GF-D8 (cell line): Measurements from ENCODE around the gene SUGCT.

ENCODE experiments used
- DNase-seq: peaks from one replicate; lab custom pipeline; 2025; lab: John Stamatoyannopoulos, UW

SUGCT gene

DNA sequence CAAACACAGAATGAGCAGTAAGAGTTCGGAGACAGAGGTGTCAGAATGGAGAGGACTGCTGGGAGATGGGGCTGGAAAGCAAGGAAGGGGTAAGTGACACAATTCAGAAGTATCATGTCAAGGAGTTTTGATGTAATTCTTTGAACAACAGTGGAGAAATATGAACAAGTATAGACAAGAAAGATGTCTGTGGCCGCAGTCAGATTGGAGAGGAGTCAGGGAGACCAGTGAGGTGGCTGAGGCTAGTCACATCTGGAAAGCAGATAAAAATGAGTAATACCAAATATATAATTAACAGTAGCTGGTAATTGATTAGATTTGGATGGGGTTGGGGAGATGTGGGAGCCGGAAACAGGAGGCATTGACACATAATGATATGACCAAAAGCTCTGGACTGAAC lies 540.9 kb downstream of the SUGCT start:
- DNase-seq: no peak

DNA sequence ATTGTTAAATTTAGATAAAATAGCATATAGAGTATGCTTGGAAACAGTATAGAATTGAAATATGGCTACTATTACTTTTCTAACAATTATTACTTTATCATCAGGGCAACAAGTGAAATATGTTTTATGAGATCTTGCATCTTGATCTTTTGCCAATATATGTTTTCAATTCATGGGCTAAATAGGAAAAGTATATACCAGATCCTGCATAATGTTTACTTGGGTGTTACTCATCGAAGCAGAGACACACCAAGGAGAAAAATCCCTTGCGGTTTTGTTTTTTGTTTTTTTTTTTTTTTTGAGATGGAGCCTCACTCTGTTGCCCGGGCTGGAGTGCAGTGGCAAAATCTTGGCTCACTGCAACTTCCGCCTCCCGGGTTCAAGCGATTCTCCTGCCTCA lies 541.4 kb downstream of the SUGCT start:
- no peak for DNase-seq

DNA sequence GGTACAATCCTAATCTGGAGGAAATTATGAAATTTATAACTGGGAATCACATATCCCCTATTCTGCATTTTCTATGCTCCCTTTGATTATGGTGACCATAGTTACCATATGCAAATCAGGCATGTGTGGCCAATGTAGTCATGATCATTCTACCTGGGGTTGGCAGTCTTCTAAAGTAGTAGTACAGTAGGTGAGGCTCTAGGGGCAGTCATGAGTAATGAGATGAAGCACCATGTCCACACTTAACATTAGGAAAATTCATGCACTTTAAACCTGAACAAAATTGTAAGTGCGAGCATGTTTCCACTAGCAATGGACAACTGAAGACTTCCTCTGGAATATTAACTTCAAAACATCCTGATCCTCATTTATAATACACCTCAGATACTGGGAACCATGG lies 545.9 kb downstream of the SUGCT start:
- DNase-seq: no peak

DNA sequence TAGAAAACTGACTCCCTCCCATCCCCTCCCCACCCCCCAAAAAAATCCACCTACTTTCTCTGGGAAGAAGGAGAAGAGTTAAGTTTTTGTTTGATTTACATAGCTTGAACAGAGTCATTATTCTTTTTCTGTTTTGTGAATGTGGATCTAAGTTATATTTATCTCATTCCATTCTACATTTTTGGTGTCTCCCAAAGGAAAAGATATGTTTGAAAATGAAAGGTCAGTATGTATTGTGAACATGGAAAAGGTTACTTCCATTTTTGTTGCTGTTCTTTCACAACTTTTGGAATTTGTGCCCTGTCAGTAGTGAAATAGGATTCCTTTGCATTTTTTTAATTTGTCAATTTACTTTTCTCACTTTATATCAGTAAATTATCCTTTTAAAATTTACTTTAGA lies 547.9 kb downstream of the SUGCT start:
- DNase-seq: no peak

DNA sequence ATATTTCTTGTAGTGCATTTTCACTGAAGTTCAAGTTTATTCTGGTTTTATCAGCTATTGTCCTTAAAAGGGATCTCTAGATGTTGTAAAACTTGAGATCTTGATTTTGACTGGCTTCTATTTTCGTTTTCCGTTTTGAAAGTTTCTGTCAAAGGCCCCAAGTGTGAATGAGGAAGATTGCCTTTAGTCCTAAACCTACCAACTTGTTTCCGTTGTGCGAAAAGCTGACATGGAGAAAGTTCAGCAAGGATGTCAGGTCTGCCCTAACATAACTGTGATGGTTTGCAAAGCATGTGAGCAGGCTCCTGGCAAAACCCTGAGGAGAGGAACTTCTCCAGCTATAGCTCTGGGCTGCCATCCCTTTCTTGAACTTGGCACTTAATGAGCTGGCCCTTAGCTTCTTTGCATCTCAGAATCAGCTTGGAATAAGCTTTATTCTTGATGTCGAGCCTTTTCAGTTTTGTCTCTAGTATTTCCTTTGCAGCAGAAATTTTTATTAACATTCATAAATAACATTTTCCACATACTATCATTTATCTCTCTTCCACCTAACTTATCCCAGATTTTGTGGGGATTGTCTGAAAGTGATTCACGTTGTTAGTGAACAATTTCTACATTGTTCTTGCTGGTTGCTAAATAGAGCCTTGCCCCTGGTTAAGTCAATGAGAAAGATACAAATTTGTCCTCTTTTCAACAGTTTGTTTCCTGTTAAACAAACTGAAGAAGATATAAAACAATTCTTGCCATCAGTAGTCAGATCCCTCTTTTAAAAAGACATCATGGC lies 559.4 kb downstream of the SUGCT start:
- no peak for DNase-seq

DNA sequence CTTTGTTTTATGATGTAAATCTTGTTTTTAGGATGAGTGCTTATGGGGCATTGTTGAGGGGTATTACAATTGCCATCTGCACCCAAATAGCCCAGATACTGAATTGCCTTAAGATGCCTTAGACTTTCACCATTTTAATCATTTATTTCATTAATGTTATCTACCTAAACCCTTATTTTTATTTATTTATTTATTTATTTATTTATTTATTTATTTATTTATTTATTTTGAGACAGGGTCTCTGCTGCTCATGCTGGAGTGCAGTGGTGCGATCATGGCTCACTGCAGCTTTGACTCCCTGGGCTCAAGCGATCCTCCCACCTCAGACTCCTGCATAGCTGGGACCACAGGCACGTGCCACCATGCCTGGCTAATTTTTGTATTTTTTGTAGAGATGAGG lies 560.2 kb downstream of the SUGCT start:
- DNase-seq: no peak

DNA sequence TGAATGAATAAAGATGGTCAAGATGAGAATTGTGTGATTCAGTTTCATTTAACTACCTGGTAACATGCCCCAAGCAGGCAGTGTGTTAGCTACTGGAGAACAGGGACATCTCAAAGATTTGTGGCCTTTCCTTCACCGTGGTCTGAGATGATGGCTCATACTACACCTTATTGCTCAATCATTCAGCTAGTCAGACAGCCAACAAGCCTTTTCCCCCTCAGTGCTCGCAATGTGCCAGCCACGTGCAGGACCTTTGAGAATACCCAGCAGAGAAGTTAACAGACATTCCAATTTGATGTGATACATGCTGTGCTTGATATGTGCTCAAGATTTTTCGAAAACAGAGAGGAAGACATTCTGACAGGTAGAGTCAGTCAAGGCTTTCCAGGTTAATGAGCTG lies 562.8 kb downstream of the SUGCT start:
- no peak for DNase-seq

DNA sequence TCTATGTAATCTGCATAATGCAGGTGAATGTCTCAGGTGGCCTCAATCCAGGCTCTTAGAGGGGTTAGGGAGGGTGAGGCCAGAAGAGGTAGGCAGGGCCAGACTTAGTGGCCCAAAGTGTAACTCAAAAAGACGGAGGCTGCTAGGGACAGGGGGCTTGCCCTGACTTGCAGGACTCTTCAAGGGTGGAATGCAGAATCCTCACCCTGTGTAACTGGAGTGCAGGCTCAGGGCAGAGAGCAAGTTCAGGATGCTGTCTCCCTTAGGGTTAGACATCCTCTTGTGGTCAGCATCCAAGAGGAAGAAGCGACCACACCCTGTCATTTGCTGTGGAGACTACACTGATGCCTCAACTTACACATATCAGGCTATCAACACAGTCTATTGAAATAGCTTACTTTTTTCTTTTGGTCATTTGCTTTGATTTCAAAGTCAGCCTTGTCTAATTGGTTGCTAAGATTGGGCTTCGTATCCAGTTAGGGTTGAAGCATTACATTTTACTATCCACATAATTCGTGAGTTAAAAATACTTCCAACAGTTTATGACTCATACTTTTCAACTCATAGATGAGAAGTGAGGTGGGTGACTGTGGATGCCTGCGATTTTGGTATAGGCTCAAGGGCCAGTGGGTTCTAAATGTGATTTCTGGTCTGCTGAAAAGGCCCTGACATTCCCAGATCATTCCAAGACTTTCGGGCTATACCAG lies 563.6 kb downstream of the SUGCT start:
- DNase-seq: no peak

DNA sequence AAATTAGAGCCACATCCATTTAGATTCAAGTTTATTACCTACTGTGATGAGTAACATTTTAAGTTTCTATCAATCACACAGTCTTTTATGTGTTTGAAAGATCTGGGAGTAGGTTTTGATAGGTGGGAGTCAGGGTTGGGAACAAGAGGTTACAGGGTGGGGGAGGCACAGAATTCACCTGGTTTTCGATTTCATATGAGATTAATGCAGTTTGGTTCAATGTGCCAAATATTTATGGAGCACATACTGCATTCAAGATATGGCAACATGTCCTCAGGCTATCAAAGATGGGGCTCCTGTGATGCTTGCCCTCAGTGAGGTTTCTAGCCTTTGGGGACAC lies 564.1 kb downstream of the SUGCT start:
- no peak for DNase-seq

DNA sequence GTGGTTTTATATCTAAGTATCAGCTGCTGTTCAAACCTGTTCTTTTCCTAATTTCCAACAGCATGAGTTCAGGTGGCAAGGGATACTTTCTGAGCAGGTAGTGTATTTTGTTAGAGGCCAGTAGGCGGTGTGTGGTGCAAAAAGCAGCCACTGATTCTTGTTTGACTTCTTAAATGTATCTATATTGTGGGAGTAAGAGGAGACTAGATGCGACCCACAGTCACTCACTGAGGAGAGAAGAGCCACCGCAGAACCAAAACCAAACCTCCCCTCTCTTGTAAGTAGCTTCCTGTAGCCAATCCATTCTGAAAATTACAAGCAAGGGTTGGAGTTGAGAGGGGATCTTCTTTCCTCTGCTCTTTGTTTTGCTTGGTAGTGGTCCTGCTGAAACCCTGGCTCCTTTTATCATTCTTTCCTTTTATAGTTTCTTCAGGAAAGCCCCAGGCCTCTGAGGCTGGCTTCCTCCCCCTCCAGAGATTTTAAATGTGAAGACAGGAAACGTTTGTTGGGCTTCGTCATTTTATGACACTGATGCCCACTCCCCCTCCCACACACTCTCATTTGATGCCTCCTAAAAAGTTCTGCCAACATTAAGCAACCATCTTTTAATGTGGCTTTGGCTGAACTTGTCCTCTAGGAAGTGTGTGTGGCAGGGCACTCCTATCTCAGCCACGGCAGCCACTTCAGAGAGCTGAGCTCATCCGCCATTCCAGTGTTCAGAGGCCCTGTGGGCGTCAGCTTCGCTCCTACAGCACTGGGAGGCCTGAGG lies 566.0 kb downstream of the SUGCT start:
- no peak for DNase-seq

DNA sequence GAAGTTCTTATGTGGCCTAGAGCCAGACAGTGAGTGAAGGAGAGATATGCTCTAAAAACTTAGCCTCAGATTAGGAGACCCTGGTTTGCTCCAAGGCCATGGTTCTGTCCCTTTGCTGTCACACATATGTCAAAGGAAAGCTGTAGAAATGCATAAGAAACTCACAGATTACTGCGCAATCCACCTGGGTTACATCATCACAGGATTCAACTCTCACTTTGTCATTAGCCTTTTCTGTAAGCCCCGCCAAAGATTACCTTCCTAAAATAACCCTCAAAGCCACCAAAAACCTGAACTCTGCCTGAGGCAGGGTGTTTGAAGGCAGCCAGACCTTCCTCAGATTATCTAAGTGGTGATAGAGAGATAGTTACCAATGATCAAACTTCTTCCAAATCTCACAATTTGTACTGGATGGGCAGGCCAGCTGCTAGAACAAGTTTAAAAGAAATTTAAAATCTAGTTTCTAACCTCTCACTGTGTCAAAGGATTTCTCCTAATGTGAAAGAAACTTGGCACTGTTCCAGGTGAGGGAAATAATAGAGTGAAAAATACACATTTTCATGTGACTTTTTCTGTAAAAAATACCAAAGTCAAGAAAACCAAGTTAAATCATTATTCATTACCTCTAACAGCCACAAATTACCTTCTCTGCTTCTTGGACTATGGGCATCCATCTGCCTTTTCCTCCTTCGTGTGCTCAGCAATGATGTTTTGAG lies 567.2 kb downstream of the SUGCT start:
- DNase-seq: no peak

DNA sequence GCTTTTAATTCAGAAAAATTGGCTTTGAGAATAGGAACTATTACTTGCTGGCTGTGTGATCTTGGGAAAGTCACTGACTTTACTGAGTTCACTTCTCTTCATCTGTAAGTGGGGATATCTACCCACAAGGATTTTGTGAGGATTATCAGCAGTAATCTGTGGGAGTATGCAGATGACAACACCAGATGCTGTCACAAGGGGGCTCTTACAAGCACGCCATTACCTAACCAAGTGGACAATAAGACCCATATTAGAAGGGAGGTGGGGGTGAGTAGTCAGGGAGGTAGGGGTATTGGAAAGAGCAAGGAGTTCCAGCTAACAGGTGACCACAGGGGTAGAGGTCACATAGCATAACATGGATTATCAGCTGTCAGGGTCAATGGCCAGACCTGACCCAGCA lies 569.4 kb downstream of the SUGCT start:
- no peak for DNase-seq

DNA sequence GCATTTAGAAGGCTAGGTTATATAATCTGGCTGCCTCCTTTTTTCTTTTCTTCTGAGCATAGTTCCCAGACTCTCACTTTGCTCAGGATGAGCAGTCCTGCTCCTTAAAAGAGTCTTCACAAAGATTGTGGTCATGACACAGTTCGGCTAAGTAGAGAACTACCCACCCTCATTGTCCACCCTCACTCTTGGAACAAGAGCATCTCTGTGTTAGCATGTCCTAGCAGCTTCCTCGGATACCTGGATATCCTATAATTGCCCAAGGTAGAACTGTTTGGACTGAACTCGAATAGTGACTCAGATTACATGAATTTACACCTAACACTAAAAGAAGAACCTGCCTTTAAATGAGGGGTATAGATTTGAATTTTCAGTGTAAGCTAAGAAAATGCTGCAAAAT lies 572.0 kb downstream of the SUGCT start:
- no peak for DNase-seq

DNA sequence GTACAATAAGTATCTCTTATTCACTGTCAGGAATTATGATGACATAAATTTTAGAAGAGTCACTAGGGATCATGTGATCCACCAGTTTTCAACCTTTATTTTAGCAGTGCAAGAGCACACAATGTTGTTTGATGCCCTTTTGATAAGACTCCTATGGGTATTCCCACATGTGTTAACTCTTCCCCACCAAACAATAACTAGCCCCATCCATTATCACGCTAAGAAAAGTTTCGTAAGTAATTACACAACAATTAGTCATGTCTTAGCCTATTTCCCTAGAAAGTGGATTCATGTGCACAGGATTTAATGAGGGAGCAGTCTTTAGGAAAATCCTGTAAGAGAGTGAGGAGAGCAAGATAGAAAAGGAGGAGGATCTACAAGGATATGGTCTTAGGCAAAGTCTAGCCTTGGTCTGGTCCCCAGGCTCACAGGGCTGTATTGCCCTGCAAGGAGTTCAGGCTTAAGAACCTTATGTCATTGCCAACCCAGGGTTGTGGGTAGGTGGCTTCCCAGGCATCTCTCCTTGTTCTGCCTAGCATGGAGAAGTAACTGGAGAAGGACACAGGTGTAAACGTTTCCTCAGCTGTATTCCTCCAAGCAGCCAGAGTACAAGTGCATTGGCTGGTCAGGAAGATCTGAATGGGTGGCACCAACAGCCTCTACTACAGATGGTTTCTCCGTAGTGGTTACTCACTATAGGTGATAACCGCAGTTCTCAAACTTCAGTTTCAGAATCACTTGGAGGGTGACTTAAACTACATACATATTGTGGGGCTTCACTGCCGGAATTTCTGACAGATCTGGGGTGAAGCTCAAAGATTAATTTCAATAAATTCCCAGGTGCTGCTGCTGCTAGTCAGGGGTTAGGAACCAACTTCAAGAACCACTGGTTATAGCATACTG lies 574.5 kb downstream of the SUGCT start:
- no peak for DNase-seq

DNA sequence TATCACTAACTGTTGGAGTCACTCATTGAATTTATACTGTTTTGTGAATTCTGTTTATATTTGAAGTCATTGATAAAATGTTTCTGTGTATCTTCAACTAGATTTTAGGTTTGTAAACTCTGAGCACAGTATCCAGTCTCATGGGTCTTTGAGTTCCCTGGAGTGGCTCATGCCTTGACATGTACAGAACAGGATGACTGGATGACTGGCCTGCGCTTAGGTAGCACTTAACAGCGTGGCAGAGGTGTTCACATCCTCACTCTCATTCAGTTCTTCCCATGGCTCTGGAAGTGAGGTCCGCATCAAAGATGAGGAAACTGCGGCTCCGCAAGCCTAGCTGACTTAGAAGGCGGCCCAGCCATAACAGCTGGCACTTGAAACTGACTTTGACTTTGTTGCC lies 576.9 kb downstream of the SUGCT start:
- DNase-seq: no peak

DNA sequence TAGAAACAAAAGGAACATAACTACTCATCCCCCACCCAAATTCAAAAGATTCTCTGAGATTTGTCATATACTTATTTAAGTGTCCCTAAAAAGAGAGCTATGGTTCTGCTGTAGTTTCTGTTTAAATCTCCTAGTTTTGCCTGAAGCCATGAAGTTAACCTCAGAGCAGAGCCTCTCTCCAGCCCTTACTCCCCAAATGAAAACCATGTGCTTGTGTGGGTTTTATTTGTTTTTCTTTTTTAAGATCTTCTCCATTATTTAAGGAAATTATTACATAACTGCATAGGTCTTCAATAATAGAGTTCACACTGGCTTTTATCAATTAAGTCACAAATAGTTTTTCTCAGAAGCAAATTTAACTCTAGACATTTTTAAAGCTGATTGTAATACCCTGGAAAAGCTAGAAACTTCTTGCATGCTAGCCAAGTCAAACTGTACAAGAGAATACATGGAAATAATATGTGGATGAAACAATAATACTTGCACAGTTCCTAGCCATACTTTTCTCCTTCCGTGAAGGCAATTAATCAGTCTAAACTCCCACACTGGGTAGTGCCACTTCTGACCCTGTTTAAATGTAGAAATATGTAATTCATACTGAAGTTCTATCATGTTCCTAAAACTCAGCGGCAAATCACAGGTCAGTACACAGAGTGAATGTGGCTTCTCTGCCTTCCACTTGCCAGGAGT lies 579.7 kb downstream of the SUGCT start:
- no peak for DNase-seq

DNA sequence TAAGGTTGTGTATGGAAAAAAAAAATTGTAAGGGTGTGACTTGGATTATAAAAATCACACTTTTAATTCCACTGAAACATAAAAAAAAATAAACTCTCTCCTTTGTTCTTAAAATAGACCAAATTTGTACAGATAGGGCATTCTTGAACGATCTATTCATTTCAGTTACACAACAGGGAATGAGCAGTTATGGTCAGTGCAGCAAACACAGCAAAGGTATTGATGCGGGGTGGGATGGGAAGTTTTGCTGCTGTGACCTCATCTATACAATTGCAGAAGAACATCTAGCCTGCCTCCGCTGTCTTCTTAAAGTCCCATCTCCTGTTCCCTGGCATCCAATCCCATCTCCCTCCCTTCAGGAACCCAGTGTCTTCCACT lies 580.2 kb downstream of the SUGCT start:
- DNase-seq: no peak

DNA sequence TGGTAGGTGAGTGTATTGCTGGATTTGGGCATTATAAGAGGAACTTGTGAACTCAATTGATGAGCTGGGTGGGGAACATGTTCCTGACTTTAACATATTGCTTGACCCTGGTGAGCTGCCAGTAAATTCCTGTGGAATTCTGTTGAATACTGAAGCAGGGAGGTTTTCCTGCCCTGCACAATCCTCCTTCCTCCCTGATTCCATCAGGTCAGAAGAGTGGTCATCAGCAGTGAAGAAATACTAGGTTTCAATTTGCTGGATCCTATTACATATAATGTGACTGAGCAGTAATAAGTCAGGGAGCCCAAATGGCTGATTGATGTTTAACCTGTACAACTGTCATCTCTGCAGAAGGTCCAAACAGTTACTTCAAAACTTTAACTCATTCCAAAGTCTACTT lies 581.2 kb downstream of the SUGCT start:
- no peak for DNase-seq

DNA sequence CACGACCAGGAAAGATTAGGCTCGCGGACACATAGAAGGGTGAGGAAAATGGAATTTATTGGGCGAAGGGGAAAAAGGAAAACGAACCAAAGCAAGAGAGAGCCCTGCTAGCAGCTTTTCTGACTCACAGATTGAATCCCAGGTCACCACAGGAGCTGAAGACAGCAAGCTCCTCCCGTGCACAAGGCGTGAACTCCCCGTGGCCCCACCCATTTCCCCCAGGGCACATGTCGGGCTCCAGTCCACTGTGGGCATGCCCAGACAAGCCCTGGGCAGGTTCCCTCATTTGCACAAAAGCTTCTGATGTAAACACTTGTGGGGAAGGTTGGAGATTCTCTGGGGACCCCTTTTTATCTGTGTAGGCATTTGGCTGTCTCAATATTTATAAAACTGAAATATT lies 582.4 kb downstream of the SUGCT start:
- no peak for DNase-seq

DNA sequence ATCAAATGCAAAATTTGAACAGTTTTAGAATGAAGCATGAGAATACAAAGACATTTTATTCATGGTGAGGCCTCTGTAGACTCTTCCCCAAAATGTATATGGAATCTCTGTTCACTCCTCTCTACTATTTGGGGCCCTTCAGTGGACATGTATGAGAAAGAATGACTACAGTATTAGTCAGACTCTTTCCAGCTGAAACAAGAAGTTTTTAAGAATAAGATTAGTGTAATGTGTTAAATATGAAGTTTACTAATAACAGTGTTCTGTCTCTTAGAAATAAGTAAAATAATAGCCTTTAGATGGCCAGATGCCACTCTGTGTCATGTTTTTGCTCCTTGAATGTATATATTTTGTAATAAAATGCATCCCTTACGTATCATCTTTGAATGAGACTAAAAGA lies 585.6 kb downstream of the SUGCT start:
- no peak for DNase-seq
